ENCODE results near the gene TPRA1. TPM values are rescaled to one million over a fixed set of nuclear protein-coding genes. Genes with fewer than 3 reads are reported as not detected.
A peak's percentile ranks its signal among the peaks of the same experiment; 100 is the strongest.

Gene TPRA1
- total RNA-seq, 1 experiment from 2014 or later, result 26.1 TPM

GRCh38 chr3:127560051-127560787 is 30.3 kb downstream of the TPRA1 start:
- no peak for DNase-seq (ENCODE audit: low read depth)

- DNase-seq (ENCODE audit: low read depth), result no peak
Observed at GRCh38 chr3:127556565-127556964, 34.0 kb downstream of the TPRA1 start.

- no peak for DNase-seq (ENCODE audit: low read depth)
Observed at GRCh38 chr3:127555108-127555507, 35.4 kb downstream of the TPRA1 start.

- no peak for DNase-seq (ENCODE audit: low read depth)
Observed at GRCh38 chr3:127552038-127552437, 38.5 kb downstream of the TPRA1 start.

GRCh38 chr3:127551178-127551577 is 39.4 kb downstream of the TPRA1 start:
- no peak for DNase-seq (ENCODE audit: low read depth)

GRCh38 chr3:127550468-127551157 is 39.9 kb downstream of the TPRA1 start:
- no peak for DNase-seq (ENCODE audit: low read depth)

GRCh38 chr3:127549826-127550467 is 40.6 kb downstream of the TPRA1 start:
- no peak for DNase-seq (ENCODE audit: low read depth)

GRCh38 chr3:127547761-127548605 is 42.5 kb downstream of the TPRA1 start:
- peak; percentile 53 for DNase-seq (ENCODE audit: low read depth)

GRCh38 chr3:127546970-127547733 is 43.4 kb downstream of the TPRA1 start:
- DNase-seq (ENCODE audit: low read depth), result no peak

GRCh38 chr3:127546554-127546953 is 44.0 kb downstream of the TPRA1 start:
- no peak for DNase-seq (ENCODE audit: low read depth)

GRCh38 chr3:127545711-127546457 is 44.6 kb downstream of the TPRA1 start:
- DNase-seq (ENCODE audit: low read depth), result no peak

GRCh38 chr3:127545216-127545615 is 45.3 kb downstream of the TPRA1 start:
- DNase-seq (ENCODE audit: low read depth), result no peak

- no peak for DNase-seq (ENCODE audit: low read depth)
Observed at GRCh38 chr3:127544803-127545201, 45.7 kb downstream of the TPRA1 start.

- DNase-seq (ENCODE audit: low read depth), result peak; percentile 62
Observed at GRCh38 chr3:127544192-127544802, 46.2 kb downstream of the TPRA1 start.

- DNase-seq (ENCODE audit: low read depth), result no peak
Observed at GRCh38 chr3:127543441-127543840, 47.1 kb downstream of the TPRA1 start.

- no peak for DNase-seq (ENCODE audit: low read depth)
Observed at GRCh38 chr3:127542441-127542952, 48.0 kb downstream of the TPRA1 start.

- DNase-seq (ENCODE audit: low read depth), result no peak
Observed at GRCh38 chr3:127541320-127541719, 49.2 kb downstream of the TPRA1 start.

- no peak for DNase-seq (ENCODE audit: low read depth)
Observed at GRCh38 chr3:127539366-127540060, 51.0 kb downstream of the TPRA1 start.

GRCh38 chr3:127538569-127538968 is 52.0 kb downstream of the TPRA1 start:
- no peak for DNase-seq (ENCODE audit: low read depth)

All from RPMI7951 (cell line).